ENCODE results near the gene KCNT1.

Gene KCNT1

GRCh38 chr9:135813671-135814290, 111.8 kb downstream of the KCNT1 start:
- Histone ChIP-seq H4K20me1 (ENCODE audit: low read depth, low read length) (no peaks in the 10 kb centered on the region), H3K79me2 (ENCODE audit: insufficient read depth, low read length) (no peaks in the 10 kb centered on the region), H3K27me3 (ENCODE audit: low read length) (no peaks in the 10 kb centered on the region), H3K9me2 (replicated peaks; ENCODE audit: insufficient read depth, low read length) (no peaks in the 10 kb centered on the region), H3F3A (ENCODE audit: insufficient read depth) (no peaks in the 10 kb centered on the region), H3K9me3 (ENCODE audit: insufficient read depth, low read length) (no peaks in the 10 kb centered on the region), H2AFZ (ENCODE audit: low read depth, low read length, severe bottlenecking) (no peak overlapping the region), H3K27ac (ENCODE audit: low read depth, low read length) (no peak overlapping the region), H3K4me3 (ENCODE audit: insufficient read depth, low read length, poor library complexity, severe bottlenecking) (no peak overlapping the region), H3K4me2 (ENCODE audit: low read depth, low read length, poor library complexity, severe bottlenecking) (no peak overlapping the region), H3K36me3 (ENCODE audit: low read length) (no peaks in the 10 kb centered on the region; the same call in 1 of the 2 replicates), H3K9ac (ENCODE audit: low read length) (no peak overlapping the region)
- TF ChIP-seq EZH2phosphoT487 (conservative IDR thresholded peaks at IDR 0.05; ENCODE audit: low read length) (no peak), CTCF (IDR thresholded peaks at IDR 0.05; ENCODE audit: insufficient read depth, low read length, poor library complexity, severe bottlenecking) (no peak)

- no peaks in the 10 kb centered on the region for H3K9me3 ChIP-seq (ENCODE audit: insufficient read depth, low read length)
- no peak overlapping the region for H3K4me3 ChIP-seq (ENCODE audit: insufficient read depth, low read length, poor library complexity, severe bottlenecking)
- no peak overlapping the region for H3K4me2 ChIP-seq (ENCODE audit: low read depth, low read length, poor library complexity, severe bottlenecking)
- H3K9ac ChIP-seq (ENCODE audit: low read length), result no peak overlapping the region
- no peaks in the 10 kb centered on the region for H3K9me2 ChIP-seq (replicated peaks; ENCODE audit: insufficient read depth, low read length)
- H3K36me3 ChIP-seq (ENCODE audit: low read length), result no peaks in the 10 kb centered on the region; the same call in 1 of the 2 replicates
- no peaks in the 10 kb centered on the region for H4K20me1 ChIP-seq (ENCODE audit: low read depth, low read length)
- no peaks in the 10 kb centered on the region for H3K27me3 ChIP-seq (ENCODE audit: low read length)
- H3F3A ChIP-seq (ENCODE audit: insufficient read depth), result no peaks in the 10 kb centered on the region
- no peaks in the 10 kb centered on the region for H3K79me2 ChIP-seq (ENCODE audit: insufficient read depth, low read length)
- H3K27ac ChIP-seq (ENCODE audit: low read depth, low read length), result no peak overlapping the region
- no peak for TF ChIP-seq EZH2phosphoT487 (conservative IDR thresholded peaks at IDR 0.05; ENCODE audit: low read length)
- TF ChIP-seq CTCF (IDR thresholded peaks at IDR 0.05; ENCODE audit: insufficient read depth, low read length, poor library complexity, severe bottlenecking), result no peak
- no peak overlapping the region for H2AFZ ChIP-seq (ENCODE audit: low read depth, low read length, severe bottlenecking)
Observed at GRCh38 chr9:135814421-135815095, 112.6 kb downstream of the KCNT1 start.

GRCh38 chr9:135815413-135815812, 113.4 kb downstream of the KCNT1 start:
- Histone ChIP-seq H3K4me2 (ENCODE audit: low read depth, low read length, poor library complexity, severe bottlenecking) (no peak overlapping the region), H3K27me3 (ENCODE audit: low read length) (no peaks in the 10 kb centered on the region), H3K79me2 (ENCODE audit: insufficient read depth, low read length) (no peaks in the 10 kb centered on the region)

More at GRCh38 chr9:135815413-135815812, 113.4 kb downstream of the KCNT1 start:
- Histone ChIP-seq H3K36me3 (ENCODE audit: low read length) (no peaks in the 10 kb centered on the region; the same call in 1 of the 2 replicates), H3K9me2 (replicated peaks; ENCODE audit: insufficient read depth, low read length) (no peaks in the 10 kb centered on the region), H2AFZ (ENCODE audit: low read depth, low read length, severe bottlenecking) (no peak overlapping the region), H3K4me3 (ENCODE audit: insufficient read depth, low read length, poor library complexity, severe bottlenecking) (no peak overlapping the region), H3F3A (ENCODE audit: insufficient read depth) (no peaks in the 10 kb centered on the region), H3K9ac (ENCODE audit: low read length) (no peak overlapping the region), H3K9me3 (ENCODE audit: insufficient read depth, low read length) (no peaks in the 10 kb centered on the region), H4K20me1 (ENCODE audit: low read depth, low read length) (no peaks in the 10 kb centered on the region), H3K27ac (ENCODE audit: low read depth, low read length) (no peak overlapping the region)
- no peak for TF ChIP-seq CTCF (IDR thresholded peaks at IDR 0.05; ENCODE audit: insufficient read depth, low read length, poor library complexity, severe bottlenecking)
- no peak for TF ChIP-seq EZH2phosphoT487 (conservative IDR thresholded peaks at IDR 0.05; ENCODE audit: low read length)
